ENCODE results near the gene SLC45A2. TPM values are rescaled to one million over a fixed set of nuclear protein-coding genes. Genes with fewer than 3 reads are reported as not detected.
"Not testable (repeated sequence)": the region's sequence is repeated elsewhere in the genome, so short reads cannot be mapped to it uniquely, and the experiment has no call there.

Gene SLC45A2
- total RNA-seq, 2 experiments from 2014 or later: 0.27 TPM; not detected in 1

DNA sequence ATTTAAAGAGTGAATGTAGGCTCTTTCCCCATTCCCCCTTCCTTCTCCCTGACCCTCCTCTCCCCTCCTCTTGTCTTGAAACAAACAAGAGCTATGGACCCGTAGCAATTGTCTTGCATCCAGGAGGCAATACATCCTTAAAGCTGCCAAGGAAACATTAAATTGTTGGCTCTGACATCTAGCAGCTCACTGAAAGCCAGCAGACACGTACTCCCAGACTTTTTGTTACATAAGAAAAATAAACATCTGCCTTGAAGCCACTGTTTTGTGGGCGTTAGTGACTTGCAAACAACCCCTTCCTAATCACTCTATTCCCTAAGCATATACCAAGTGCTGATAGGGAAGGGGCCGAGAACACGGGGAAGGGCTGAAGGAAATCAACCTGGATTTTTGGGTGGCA lies 8.6 kb downstream of the SLC45A2 start:
- ChIA-PET CTCF (no interaction called here), POLR2A (no interaction called here)

- ChIA-PET CTCF (no interaction called here), POLR2A (no interaction called here)
Observed at GRCh38 chr5:33973271-33973670, 11.2 kb downstream of the SLC45A2 start.

GRCh38 chr5:33969572-33970452 lies 14.7 kb downstream of the SLC45A2 start:
- CTCF ChIA-PET: interaction anchor here (1.3 to 2.0 kb wide), 2 partner anchors 381 to 527 kb away, joined by 3 to 8 read pairs; no protein-coding TSS in a partner anchor
- POLR2A ChIA-PET: interaction anchor here (0.6 kb wide), 1 partner anchor 124 kb away, joined by 3 read pairs; no protein-coding TSS in a partner anchor

DNA sequence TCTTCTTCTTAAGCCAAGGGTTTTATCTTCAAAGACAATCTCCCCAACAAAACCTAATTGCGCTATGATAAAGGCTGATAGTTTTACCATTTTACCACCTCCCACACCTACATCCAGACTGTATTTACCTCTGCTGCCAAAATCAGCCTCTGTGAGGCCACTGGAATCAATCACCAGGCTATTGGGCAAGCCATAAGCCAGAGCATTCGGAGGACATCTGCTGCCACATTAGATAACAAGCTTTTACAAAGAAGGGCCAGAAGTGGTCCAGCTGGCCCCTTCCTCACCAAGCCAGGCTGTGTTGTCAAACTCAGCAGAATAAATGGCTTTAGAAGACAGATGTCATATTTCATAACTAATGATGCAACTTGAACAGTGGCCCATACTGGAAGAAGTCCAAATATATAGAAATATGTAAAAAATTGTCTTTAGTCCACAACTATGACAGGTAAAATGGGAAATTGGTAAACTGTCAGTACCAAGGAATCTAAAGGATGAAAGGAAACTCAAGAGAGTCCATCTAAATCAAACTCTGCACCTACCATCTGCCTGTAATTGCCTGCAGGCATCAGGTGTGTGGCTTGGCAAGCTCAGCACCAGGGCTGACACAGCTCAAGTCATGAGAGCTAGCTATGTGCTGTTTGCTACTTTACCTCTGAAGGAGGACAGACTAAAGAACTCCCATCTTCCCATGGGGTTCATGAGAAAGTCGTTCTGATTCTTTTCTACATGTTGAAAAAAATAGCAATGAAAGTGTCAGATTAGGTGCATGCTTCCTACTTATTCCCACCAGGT lies 16.1 kb downstream of the SLC45A2 start:
- ChIA-PET CTCF (interaction anchor here (2.0 kb wide), 1 partner anchor 379 kb away, joined by 8 read pairs; no protein-coding TSS in a partner anchor), POLR2A (interaction anchor here (0.7 kb wide), 1 partner anchor 69 kb away, joined by 3 read pairs; no protein-coding TSS in a partner anchor)

GRCh38 chr5:33966805-33967204 lies 17.7 kb downstream of the SLC45A2 start:
- ChIA-PET CTCF (interaction anchor here (1.1 kb wide), 1 partner anchor 30 kb away, joined by 3 read pairs; no protein-coding TSS in a partner anchor), POLR2A (no interaction called here)

DNA sequence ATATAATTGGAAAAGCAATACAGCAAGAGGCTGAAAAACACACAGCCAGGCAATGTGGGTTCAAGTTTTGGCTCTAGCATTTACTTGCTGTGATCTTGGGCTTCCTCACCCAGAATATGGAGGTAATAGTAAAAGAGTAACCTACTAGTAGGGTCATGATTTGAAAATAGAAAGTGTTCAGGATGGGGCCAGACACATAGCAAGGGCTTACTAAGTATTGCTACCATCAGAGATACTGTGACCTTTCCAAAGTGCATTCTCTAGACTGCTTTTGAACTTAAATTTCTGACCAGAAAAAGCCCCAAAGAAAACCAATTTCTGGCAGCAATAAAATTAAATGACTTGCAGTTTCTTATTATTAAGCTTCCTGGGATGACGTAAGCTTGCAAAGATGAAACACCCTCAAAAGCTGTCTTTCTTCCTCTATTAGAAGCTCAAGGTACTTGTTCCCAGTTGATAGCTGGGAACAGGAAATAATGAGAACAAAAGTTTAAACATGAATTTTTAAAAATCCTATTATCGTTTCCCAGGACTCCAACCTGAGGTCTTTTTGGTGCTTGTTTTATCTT lies 20.3 kb downstream of the SLC45A2 start:
- CTCF ChIA-PET: no interaction called here

GRCh38 chr5:33958176-33958575 lies 26.3 kb downstream of the SLC45A2 start:
- CTCF ChIA-PET: no interaction called here
- POLR2A ChIA-PET: no interaction called here

More for the DNA sequence above, 20.3 kb downstream of the SLC45A2 start:
- POLR2A ChIA-PET: no interaction called here

- CTCF ChIA-PET: no interaction called here
- POLR2A ChIA-PET: no interaction called here
Observed at GRCh38 chr5:33957577-33958150, 26.8 kb downstream of the SLC45A2 start.

DNA sequence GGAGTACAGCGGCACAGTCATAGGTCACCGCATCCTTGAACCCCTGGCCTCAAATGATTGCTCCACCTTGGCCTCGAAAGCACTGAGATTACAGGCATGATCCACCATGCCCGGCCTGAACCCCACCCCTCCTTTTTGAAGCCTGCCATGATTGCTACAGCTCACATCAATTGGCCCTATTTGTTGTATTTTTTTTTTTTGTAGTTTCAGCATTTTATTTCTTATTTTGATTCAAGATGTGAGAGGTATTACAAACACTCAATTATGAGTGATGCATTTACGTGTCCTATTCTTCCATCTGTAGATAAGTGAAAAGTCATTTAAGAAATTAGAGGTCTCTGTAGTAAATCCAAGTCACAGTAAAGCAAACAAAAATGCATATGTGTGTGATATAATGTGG lies 32.3 kb downstream of the SLC45A2 start:
- CTCF ChIA-PET, POLR2A ChIA-PET: not testable (repeated sequence)

DNA sequence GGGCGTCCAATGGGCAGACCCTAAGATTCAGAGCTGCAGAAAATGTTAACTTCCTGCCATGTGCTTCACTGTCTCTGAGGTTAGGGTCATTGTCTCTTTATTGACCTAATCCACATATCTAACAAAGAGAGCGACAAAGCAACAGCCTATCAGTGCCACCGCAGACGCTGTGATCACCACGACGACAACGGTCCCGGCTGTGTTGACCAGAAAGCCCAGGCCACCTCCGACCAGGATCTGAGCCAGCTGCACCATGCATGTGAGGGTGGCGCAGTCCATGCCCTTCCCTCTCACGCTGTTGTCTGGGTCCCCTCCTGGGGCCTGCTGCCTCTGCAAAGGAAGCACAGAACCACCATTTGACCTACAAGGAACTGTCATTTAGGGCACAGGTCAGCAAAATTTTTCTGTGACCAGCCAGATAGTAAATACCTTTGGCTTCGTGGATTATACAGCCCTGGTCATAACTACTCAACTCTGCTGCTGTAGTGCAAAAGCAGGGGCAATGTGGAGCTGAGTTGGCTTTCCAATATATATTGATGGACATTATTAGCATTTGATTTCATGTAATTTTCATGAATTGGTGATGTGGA lies 39.9 kb downstream of the SLC45A2 start:
- POLR2A ChIA-PET: no interaction called here
- CTCF ChIA-PET: interaction anchor here (0.7 to 1.1 kb wide), 3 partner anchors 9 to 927 kb away, joined by 3 to 4 read pairs (median 4); no protein-coding TSS in a partner anchor

DNA sequence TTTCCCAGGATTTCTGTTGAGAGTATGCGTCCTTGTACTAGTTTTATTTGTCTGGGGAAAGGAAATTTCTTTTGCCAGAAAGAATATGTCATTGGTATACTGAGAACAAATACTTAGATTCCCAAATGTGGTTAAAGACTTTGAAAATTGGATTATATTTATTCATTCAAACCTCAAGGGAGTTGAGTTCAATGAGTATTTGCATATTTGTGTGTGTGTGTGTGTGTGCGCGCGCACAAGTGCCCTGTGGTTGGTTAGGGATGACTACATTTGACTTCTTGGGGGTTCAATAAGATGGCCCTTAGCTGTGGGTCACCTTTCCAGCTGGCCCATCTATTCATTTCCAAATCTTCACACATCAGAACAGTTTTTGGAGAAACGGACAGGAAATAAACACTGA lies 43.4 kb downstream of the SLC45A2 start:
- ChIA-PET POLR2A (no interaction called here), CTCF (no interaction called here)

DNA sequence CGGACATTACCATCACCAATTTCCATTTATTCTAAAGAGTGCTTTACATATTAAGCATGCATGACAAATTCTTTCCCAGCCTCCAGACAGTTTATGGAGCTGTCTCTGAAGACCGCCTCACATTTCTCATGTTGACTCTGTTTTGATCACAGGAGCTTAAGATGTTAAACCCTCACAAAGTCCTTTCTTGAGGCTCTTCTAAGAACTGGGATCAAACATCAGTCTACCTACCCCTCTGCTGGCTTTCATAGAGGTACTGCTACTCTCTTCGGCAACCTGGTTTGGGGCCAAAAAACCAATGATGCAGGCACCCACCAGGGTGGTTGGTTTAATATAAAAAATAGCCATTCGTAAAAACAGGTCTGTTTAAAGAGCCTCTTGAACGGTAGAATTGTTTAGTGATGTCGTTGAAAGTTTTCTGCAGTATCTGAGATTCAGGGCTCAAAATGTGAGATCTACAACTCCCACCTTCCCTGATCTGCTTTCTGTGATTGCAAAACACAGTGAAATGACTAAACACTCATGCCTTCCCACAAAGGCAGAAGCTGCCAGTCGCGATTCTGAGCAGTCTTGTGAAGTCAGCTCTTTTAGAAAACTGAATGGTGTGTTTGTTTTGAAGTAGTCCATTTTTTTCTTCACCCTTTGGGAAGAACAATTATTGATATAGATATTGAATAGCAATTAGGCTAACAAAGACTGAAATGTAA lies 44.8 kb downstream of the SLC45A2 start:
- POLR2A ChIA-PET: no interaction called here
- CTCF ChIA-PET: no interaction called here

DNA sequence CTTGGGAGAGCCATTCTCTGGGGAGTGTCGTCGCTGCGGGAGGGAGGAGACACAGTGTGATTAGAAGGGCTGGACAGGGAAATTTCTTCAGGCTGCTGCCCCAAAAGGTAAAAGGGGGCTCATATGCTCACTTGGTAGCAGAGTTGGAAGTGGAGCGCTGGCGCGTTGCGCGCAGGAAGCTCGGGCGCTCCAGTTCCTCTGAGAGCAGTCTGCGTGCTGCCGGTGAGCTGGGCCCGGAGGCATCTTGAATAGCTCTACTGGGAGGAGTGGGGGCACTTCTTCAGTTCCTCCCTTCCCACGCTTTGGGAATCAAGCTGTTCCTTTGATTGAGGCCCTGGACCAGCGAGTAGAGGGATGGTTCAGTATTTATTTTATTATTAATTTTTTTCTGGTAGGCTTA lies 45.6 kb downstream of the SLC45A2 start:
- ChIA-PET CTCF (no interaction called here), POLR2A (no interaction called here)

DNA sequence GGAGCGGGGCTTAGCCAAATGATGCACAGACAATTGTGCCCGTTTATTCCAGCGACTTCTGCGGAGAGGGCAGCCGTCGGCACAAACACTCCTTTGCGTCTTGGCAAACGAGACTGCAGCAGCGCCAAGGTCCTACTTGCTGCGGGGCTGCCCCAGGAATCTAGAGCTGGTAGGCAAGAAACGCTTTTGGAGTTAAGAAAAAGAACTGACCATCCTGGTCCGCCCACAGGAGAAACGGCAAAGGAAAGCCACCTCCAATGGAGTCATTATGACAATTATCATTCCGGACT lies 46.0 kb downstream of the SLC45A2 start:
- ChIA-PET POLR2A (no interaction called here), CTCF (no interaction called here)

GRCh38 chr5:33937707-33938506 lies 46.6 kb downstream of the SLC45A2 start:
- CTCF ChIA-PET: no interaction called here
- POLR2A ChIA-PET: no interaction called here

GRCh38 chr5:33937017-33937706 lies 47.3 kb downstream of the SLC45A2 start:
- CTCF ChIA-PET: no interaction called here
- POLR2A ChIA-PET: no interaction called here

- POLR2A ChIA-PET: no interaction called here
- CTCF ChIA-PET: interaction anchor here (1.2 kb wide), 1 partner anchor 23 kb away, joined by 4 read pairs; no protein-coding TSS in a partner anchor
Observed at GRCh38 chr5:33936381-33937016, 48.0 kb downstream of the SLC45A2 start, which contains the start of gene RXFP3. RXFP3 (plus strand) TSS chr5:33936386; CDS start chr5:33936741, 355 bp downstream.

All from activated CD8-positive, alpha-beta memory T cell treated with anti-CD3 and anti-CD28 coated beads for 36 hours (primary cell).